ENCODE results near the gene COX18.

The COX18 gene

GRCh38 chr4:73087871-73088270 lies 18.4 kb upstream of the COX18 start:
- DNase-seq (ENCODE audit: insufficient read length, low spot score) (no peak), FAIRE-seq (no peak)

DNA sequence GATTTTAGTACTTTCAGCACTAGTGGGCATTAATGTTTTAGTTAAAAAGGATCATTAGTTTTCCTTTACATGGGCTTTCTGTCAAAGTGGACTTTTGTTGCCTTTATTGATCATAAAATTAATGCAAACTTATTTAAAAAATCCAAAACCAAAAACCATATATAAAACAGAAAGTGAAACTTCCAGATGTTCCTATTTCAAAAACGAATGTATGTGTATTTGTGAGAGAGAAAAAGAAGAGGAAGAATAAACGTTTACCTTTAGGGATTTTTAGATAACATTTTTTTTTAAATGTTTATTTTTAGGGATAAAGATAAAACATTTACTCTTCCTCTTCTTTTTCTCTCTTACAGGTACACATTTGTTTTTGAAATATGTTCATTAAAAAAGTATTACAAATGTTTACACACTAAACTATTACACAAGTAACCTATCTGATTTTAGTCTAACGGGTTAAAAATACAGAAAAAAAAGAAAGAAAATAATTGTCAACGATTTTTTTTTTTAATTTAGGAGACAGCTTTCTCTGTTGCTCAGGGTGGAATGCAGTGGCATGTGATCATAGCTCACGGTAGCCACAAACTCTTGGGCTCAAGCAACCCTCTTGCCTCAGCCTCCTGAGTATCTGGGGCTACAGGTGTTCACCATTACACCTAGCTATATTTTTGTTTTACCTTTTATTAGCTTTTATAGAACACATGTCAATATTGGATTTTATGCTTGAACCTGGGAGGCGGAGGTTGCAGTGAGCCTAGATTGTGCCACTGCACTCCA lies 16.8 kb upstream of the COX18 start:
- FAIRE-seq (no peak), DNase-seq (ENCODE audit: insufficient read length, low spot score) (no peak)
- TF ChIP-seq POU2F2 (IDR thresholded peaks at IDR 0.05; ENCODE audit: low read depth, low read length) (no peak), POLR2A (IDR thresholded peaks at IDR 0.05; ENCODE audit: low read depth, low read length) (no peak), PAX5 (IDR thresholded peaks at IDR 0.05; ENCODE audit: insufficient read depth, low read length, severe bottlenecking) (no peak), SPI1 (IDR thresholded peaks at IDR 0.05; ENCODE audit: low read depth, low read length) (no peak), TAF1 (IDR thresholded peaks at IDR 0.05; ENCODE audit: low read depth, low read length) (no peak), POLR2AphosphoS5 (IDR thresholded peaks at IDR 0.05; ENCODE audit: low read depth, low read length) (no peak)

More at GRCh38 chr4:73087871-73088270, 18.4 kb upstream of the COX18 start:
- no peak for TF ChIP-seq POLR2AphosphoS5 (IDR thresholded peaks at IDR 0.05; ENCODE audit: low read depth, low read length)
- TF ChIP-seq POLR2A (IDR thresholded peaks at IDR 0.05; ENCODE audit: low read depth, low read length): no peak
- TF ChIP-seq TAF1 (IDR thresholded peaks at IDR 0.05; ENCODE audit: low read depth, low read length): no peak
- no peak for TF ChIP-seq SPI1 (IDR thresholded peaks at IDR 0.05; ENCODE audit: low read depth, low read length)
- TF ChIP-seq PAX5 (IDR thresholded peaks at IDR 0.05; ENCODE audit: insufficient read depth, low read length, severe bottlenecking): no peak

DNA sequence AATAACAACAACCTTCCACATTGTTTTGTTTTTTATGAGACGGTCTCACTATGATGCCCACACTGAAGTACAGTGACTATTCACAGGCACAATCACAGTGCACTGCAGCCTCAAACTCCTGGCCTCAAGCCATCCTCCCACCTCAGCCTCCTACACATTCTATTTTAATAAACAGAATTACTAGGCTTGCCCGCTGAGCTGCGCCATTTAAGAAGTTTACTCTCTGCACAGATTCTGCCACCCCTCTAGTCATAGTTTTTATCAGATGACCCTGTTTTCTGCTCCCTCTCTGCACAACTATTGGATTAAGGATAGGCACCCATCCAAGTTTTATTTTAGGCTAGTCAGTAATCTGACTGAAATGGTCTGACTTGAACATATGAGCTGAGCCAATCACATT lies 11.3 kb upstream of the COX18 start:
- DNase-seq (ENCODE audit: insufficient read length, low spot score) (no peak), FAIRE-seq (no peak)
- TF ChIP-seq POU2F2 (IDR thresholded peaks at IDR 0.05; ENCODE audit: low read depth, low read length) (no peak), TAF1 (IDR thresholded peaks at IDR 0.05; ENCODE audit: low read depth, low read length) (no peak), SPI1 (IDR thresholded peaks at IDR 0.05; ENCODE audit: low read depth, low read length) (no peak), POLR2AphosphoS5 (IDR thresholded peaks at IDR 0.05; ENCODE audit: low read depth, low read length) (no peak)

DNA sequence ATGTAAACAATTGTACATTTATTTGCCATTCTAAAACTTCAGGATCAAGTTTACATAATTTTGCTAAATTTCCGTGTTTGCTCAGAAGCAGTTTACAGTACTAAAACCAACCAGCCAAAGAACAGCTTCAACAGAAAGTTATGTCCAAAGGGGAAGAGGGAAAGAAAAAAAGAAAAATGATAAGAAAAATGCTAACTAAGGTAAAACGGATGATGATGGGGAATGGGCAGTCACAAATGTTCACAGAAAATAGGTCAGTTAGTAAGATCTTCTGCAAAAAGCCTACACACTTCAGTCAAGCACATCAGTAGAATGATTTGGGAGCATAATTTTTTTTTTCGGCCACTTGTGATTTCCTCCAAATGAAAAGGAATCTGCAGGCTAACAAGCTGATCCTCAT lies 6.3 kb upstream of the COX18 start:
- TF ChIP-seq TAF1 (IDR thresholded peaks at IDR 0.05; ENCODE audit: low read depth, low read length) (no peak), SPI1 (IDR thresholded peaks at IDR 0.05; ENCODE audit: low read depth, low read length) (no peak), POLR2AphosphoS5 (IDR thresholded peaks at IDR 0.05; ENCODE audit: low read depth, low read length) (no peak), PAX5 (IDR thresholded peaks at IDR 0.05; ENCODE audit: insufficient read depth, low read length, severe bottlenecking) (no peak), POU2F2 (IDR thresholded peaks at IDR 0.05; ENCODE audit: low read depth, low read length) (no peak), POLR2A (IDR thresholded peaks at IDR 0.05; ENCODE audit: low read depth, low read length) (no peak)
- FAIRE-seq: no peak
- no peak for DNase-seq (ENCODE audit: insufficient read length, low spot score)

GRCh38 chr4:73070074-73070390 lies 516 bp upstream of the COX18 start:
- FAIRE-seq (no peak), DNase-seq (ENCODE audit: insufficient read length, low spot score) (no peak)
- no peak for TF ChIP-seq TAF1 (IDR thresholded peaks at IDR 0.05; ENCODE audit: low read depth, low read length)
- no peak for TF ChIP-seq SPI1 (IDR thresholded peaks at IDR 0.05; ENCODE audit: low read depth, low read length)
- TF ChIP-seq POLR2AphosphoS5 (IDR thresholded peaks at IDR 0.05; ENCODE audit: low read depth, low read length): no peak
- TF ChIP-seq PAX5 (IDR thresholded peaks at IDR 0.05; ENCODE audit: insufficient read depth, low read length, severe bottlenecking): no peak
- no peak for TF ChIP-seq POLR2A (IDR thresholded peaks at IDR 0.05; ENCODE audit: low read depth, low read length)
- TF ChIP-seq POU2F2 (IDR thresholded peaks at IDR 0.05; ENCODE audit: low read depth, low read length): no peak

DNA sequence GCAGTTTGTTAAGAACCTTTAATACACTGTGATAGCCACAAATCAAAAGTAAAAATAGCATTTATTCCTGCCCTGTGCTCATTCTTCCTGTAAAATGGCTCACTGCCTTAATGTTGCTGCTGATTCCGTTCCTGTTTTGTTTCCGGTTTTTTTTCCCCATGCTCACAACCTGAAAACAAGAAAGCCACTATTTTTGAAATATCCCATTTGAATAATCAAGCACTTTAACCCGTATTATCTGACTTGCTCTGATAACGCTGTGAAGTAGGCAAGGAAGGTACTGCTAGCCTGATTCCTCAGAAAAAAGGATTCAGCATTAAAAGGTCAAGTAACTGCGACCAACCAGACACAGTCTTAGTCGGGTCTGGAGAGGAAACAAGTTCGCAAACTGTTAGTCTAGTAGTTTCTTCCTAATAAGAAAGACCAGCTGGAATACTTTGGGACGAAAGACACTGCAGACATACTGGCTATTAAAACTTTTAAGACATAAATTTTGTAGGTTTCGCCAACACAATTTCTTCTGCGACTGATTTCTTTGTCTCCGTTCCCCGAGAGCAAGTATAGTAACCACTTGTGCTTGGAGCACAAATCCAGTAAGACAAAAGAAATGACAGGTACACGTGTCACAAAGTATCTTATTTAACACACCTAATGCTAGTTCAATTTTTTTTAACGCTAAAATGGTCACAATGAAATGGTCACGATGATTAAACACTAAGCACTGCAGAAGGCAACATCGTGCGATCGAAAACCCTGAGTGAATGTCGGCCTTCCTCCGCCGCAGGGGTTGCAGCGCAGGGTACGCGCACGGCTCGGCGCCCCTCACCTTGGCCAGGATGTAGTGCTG lies 802 bp downstream of the COX18 start:
- DNase-seq (ENCODE audit: insufficient read length, low spot score): no peak

DNA sequence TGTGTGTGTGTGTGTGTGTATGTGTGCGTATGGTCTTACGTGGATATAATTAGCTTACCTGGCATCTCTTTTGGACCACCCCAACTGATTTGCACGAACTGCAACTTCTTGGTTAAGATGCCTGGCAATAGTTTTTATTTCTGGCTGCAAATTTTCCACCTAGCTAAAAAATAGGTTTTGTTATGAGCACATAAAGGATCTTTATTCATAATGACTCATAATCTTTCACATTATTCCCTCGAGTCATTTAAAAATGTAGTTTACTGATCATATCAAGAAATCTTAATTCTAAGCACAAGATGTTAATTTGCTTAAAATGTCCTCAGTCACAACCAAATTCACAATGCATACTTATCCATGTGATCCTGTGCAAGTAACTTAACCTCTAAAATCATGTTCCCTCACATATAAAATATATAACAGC lies 1.5 kb downstream of the COX18 start:
- DNase-seq (ENCODE audit: insufficient read length, low spot score) (no peak), FAIRE-seq (no peak)
- no peak for TF ChIP-seq POLR2A (IDR thresholded peaks at IDR 0.05; ENCODE audit: low read depth, low read length)
- no peak for TF ChIP-seq POLR2AphosphoS5 (IDR thresholded peaks at IDR 0.05; ENCODE audit: low read depth, low read length)
- TF ChIP-seq PAX5 (IDR thresholded peaks at IDR 0.05; ENCODE audit: insufficient read depth, low read length, severe bottlenecking): no peak
- no peak for TF ChIP-seq SPI1 (IDR thresholded peaks at IDR 0.05; ENCODE audit: low read depth, low read length)
- TF ChIP-seq TAF1 (IDR thresholded peaks at IDR 0.05; ENCODE audit: low read depth, low read length): no peak
- TF ChIP-seq POU2F2 (IDR thresholded peaks at IDR 0.05; ENCODE audit: low read depth, low read length): no peak

More for the DNA sequence above, 802 bp downstream of the COX18 start:
- TF ChIP-seq SPI1 (IDR thresholded peaks at IDR 0.05; ENCODE audit: low read depth, low read length) (no peak), POLR2A (IDR thresholded peaks at IDR 0.05; ENCODE audit: low read depth, low read length) (no peak), POLR2AphosphoS5 (IDR thresholded peaks at IDR 0.05; ENCODE audit: low read depth, low read length) (no peak), POU2F2 (IDR thresholded peaks at IDR 0.05; ENCODE audit: low read depth, low read length) (no peak), TAF1 (IDR thresholded peaks at IDR 0.05; ENCODE audit: low read depth, low read length) (no peak), PAX5 (IDR thresholded peaks at IDR 0.05; ENCODE audit: insufficient read depth, low read length, severe bottlenecking) (no peak)
- FAIRE-seq: no peak

DNA sequence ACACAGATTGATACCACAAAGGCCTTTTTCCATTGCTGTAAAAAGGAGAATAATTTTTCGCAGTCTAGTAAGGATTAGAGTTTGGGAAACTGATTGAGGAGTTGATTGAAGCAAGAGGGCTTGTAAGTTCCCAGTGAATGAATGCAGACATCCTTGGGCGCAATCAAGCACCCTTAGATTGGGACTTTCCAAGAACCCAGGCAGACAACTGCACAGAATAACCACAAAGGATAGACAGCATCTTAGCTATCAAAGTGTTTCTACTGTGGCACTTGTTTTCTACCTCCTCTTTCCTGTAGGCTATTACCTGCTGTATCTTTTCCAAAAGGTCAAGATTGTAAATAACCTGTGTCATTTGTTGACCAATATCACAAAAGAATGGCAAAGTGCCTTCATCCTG lies 2.6 kb downstream of the COX18 start:
- no peak for DNase-seq (ENCODE audit: insufficient read length, low spot score)
- peak; percentile 9 for FAIRE-seq
- TF ChIP-seq SPI1 (IDR thresholded peaks at IDR 0.05; ENCODE audit: low read depth, low read length) (no peak), POLR2AphosphoS5 (IDR thresholded peaks at IDR 0.05; ENCODE audit: low read depth, low read length) (no peak), POLR2A (IDR thresholded peaks at IDR 0.05; ENCODE audit: low read depth, low read length) (no peak), TAF1 (IDR thresholded peaks at IDR 0.05; ENCODE audit: low read depth, low read length) (no peak), PAX5 (IDR thresholded peaks at IDR 0.05; ENCODE audit: insufficient read depth, low read length, severe bottlenecking) (no peak)

DNA sequence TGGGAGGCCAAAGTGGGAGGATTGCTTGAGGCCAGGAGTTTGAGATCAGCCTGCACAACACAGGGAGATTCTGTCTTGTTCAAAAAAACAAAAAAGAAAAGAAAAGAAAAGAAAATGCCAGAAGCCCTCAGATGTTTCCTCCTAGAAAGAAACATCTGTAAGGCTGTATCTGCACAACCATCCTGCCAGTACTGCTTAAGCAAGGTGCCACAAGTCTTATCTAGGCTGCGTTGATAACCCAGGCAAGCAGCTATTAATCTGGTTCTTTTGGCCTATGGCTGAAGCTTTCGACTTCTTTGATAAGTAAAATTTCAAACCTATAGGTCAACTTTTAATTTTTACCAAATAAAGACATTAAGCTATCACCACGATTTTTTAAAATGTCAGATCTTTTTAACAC lies 3.1 kb downstream of the COX18 start:
- FAIRE-seq (no peak), DNase-seq (ENCODE audit: insufficient read length, low spot score) (no peak)
- TF ChIP-seq POU2F2 (IDR thresholded peaks at IDR 0.05; ENCODE audit: low read depth, low read length) (no peak), POLR2A (IDR thresholded peaks at IDR 0.05; ENCODE audit: low read depth, low read length) (no peak)

Measured in GM12891 (cell line).